NCI-H1694 treated with DMSO at 0.1 percent for 48 hours (cell line): Measurements from ENCODE around the gene GALNT8.
"Not testable (repeated sequence)": the region's sequence is repeated elsewhere in the genome, so short reads cannot be mapped to it uniquely, and the experiment has no call there.

Experiments
- DNase-seq: peaks from one replicate; lab custom pipeline; 2025; lab: John Stamatoyannopoulos, UW

GALNT8 gene, protein sequence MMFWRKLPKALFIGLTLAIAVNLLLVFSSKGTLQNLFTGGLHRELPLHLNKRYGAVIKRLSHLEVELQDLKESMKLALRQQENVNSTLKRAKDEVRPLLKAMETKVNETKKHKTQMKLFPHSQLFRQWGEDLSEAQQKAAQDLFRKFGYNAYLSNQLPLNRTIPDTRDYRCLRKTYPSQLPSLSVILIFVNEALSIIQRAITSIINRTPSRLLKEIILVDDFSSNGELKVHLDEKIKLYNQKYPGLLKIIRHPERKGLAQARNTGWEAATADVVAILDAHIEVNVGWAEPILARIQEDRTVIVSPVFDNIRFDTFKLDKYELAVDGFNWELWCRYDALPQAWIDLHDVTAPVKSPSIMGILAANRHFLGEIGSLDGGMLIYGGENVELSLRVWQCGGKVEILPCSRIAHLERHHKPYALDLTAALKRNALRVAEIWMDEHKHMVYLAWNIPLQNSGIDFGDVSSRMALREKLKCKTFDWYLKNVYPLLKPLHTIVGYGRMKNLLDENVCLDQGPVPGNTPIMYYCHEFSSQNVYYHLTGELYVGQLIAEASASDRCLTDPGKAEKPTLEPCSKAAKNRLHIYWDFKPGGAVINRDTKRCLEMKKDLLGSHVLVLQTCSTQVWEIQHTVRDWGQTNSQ

DNA sequence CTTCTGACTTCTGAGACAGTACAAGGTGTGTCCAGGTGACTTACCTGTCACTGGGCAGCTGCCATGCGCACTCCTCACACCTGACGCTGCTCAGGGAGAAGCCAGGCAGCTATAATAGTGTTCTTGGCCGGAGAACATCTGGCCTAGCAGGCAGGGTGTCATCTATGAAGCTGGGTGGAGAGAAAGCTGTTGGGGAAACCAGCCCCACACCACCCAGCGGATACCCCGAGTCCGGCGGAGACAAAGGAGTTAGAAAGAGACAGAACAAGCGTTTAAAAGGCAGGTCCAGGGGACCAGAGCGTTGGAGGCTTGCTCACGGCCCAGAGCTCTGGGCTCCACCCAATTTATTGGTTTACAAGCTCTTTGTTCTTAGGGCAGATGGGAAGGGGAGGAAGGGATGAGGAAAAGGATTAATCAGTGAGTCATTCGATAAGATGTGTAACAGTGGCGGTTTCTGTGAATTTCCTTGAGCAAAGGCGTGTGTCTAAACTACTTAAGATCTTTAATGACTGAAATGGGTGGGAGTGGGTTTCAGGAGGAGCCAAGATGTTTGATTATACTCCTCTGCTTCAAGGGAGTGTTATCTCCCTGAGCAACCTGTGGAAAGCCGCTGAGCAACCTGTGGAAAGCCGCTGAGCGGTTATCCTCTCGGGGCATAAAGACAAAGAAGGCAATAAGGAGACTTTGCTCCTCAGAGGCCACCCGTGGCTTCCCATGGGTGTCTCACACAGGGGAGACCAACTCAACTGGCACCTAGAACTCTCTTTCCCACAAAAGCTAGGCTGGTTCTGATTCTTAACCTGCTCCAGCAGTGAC, at the start of gene GALNT8:
Gene GALNT8 (plus strand): TSS at position 580 of the 816 bp plus-strand sequence. CDS start 278 bp downstream, outside the sequence.
- DNase-seq, result no peak

DNA sequence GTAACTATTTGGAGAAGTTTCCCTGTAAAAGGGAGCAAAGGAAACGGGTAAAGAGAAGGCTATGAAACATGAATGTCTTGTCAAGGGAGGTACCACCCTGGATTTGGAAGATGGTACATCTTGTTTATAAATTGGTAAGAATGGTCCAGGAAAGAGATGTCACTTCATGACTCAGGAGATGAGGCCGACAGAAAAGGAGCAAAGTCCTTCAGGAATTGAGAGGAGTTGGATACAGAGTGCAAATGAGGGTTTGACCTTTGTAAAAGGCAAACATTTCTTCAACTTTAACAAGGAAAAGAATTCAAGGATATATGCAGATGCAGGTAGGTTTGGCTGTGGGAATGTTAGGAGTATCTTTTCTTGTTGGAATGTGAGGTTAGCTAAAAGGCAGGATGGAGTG, 40.5 kb upstream of the GALNT8 start:
- no peak for DNase-seq

DNA sequence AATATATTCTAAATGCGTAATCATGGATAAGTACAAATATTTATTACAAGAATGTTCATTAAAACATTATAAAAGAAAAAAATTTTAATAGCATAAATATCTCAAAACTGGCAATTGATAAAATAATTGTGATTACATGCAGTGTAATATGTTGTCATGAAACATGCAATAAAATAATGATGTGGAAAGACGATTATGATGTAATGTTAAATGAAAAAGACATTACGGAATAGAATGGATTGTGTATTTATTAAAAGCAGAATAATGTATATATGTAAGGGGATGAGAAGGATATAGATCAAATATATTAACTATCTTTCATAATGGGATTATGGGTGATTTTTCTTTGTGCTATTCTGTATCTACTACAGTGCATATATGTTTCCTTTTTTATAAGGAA, 38.5 kb upstream of the GALNT8 start:
- DNase-seq, result no peak

DNA sequence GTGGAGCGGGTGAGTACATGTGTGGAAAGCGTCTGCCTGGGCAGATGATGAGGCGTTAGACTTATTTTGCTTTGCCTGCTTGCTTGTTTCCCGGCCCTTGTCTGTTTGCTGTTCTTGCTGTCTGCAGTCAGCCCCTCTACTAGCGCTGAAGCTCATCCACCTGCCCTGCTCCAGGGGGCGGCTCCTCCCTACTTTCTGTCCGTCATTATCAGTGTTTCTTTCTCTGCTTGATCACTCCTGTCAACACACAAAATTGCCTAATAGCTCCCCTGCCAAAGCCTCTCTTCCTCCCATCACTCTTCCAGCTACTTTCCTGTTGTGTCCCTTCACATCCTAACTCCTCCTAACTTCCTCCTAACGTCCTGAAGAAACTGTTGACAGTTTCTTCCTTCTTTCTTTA, 34.9 kb upstream of the GALNT8 start:
- no peak for DNase-seq

DNA sequence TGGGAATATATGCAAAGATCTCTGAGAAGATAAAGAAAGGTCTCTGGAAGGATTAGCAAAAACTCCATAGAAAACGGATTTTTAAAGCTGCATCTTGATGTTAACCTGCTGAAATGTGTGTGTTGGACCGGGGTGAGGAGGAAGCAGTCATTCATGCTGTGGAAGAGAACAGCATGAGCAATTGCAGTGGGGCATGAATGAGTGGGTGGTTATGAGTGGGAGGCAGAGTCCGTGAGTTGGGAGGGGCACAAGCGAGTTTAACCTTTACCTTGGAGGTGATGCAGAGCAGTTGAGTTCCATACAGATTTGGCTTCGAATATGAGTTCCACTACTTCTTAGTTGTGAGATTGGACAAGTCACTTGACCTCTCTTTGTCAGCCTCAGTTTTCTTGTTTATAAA, 29.4 kb upstream of the GALNT8 start:
- DNase-seq, result no peak

DNA sequence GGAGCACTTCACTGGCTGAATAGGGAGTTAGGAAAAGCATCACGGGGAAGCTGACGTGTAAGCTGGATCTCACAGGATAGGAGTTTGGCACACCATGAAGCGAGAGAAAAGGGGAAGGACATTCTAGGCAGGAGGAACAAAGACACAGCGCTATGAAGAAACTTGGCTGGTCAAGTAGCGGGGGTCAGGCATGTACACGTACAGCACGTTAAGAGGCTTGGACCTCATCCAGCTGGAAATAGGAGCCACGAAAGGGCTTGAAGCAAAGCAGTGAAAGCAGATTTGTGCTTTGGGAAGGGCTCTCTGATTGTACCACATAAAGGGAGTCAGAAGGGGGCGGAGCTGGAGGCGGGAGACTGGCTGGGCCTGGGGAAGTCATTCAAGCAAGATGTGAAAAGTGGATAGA, 19.6 kb upstream of the GALNT8 start:
- no peak for DNase-seq

DNA sequence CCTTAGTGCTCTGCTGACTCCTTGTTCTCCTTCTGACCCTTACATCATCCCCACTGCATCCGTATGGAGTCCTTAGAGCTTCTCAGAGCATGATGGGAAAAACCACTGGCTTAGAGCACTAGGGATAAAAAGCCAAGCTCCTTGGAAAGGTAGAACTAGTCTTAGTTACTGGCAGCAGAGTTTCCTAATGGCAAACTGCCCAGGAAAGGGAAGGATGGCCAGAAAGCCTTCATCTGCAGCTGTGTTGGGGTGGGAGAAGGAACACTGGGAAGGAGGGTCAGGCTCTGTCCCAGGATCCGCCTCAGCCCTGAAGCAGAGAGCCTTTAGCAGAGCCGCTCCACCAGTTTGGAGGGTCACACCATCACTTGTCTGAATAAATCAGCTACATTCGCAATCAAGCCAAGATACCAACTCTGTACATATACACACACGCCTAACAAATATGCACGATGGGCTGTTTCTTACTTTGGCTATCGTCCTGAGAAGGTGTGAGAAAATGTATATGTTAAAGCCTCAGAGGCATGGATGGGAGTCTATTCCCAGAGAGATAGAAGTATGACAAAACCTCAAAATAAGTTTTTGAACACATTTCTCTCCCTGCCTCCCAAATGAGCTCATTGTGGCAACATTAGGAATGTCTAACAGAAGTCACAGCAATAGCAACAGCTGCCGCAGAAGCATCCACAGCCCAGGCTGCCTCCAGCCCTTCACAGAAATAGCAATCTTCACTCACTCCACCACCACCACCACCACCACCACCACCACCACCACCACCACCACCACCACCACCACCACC, 18.6 kb upstream of the GALNT8 start:
- no peak for DNase-seq

DNA sequence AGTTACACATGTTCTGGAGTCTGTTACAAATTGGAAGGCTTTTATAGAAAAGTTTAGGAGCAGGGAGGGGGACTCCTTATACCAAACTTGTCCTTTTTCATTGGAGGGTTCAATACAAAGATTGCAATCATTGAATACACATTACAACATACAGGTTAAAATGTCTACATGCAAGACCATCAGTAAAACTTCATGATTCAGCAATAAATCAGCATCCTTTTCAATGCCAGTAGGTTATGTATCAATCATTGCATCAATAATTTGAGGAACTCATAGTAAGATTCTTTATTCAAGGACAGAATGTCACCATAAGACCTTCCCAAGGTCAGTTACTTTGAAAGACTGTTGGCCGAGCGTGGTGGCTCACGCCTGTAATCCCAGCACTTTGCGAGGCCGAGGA, 16.5 kb upstream of the GALNT8 start:
- no peak for DNase-seq

DNA sequence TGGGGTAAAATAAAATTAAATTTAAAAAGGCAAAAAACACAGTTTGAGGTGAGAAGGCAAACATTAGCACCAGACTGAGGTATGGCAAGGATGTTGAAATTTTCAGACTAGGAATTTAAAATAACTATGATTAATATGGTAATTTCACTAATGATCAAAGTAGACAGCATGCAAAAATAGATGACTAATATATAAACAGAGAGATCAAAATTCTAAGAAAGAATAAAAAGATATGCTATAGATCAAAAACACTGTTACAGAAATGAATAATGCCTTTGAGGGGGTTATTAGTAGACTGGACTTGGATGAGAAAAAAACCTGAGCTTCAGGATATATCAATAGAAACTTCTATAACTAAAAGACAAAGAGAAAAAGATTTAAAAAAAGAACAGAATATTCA, 14.4 kb upstream of the GALNT8 start:
- DNase-seq, result no peak

DNA sequence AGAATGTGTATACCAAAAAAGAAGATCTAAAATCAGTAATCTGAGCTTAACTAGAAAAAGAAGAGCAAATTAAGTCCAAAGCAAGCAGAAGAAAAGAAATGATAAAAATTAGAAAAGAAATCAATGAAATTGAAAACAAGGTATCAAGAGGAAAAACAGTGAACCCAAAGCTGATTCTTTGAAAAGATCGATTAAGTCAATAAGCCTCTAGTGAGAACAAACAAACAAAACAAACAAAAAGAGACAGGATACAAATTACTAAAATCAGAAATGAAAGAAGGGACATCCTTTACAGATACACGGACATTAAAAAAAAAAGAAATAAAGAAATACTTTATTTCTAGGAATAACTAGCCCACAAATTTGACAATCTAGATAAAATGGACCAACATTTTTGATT, 12.9 kb upstream of the GALNT8 start:
- no peak for DNase-seq

DNA sequence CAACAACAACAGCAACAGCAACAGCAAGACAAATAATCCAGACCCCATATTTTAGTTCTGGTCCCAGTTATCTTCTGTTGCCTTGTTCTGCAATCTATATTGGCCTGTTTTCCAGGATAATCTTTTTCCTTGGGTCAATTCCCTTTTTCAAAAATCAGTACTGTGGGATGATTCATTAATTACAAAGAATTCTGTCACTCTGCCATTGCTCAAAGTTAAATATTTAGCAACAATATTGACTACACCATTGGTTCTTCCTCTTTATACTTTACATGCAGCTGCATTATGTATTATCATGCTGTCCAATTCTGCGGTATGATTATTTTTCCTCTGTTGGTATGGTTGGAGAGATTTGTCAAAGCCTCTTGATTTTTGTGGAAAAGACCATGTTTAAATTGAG, 10.1 kb upstream of the GALNT8 start:
- DNase-seq, result no peak

DNA sequence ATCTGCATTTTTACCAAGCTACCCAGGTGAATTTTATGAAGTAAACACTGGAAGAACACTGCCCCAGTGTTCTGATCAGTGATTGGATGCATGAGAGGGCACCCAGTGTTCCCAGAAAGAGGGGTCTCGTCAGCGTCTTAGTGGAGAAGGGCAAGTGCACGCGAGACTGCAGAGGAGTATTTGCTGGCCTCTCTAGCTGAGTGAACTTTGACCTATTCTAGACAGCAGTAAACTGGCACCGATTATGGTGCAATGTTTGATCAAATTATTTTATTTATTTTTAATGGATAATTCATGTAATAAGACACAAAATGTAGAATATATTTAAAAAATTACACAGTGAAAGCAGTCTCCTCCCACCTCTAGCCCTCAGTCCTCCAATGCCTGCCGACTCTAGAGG, 5.3 kb upstream of the GALNT8 start:
- no peak for DNase-seq

DNA sequence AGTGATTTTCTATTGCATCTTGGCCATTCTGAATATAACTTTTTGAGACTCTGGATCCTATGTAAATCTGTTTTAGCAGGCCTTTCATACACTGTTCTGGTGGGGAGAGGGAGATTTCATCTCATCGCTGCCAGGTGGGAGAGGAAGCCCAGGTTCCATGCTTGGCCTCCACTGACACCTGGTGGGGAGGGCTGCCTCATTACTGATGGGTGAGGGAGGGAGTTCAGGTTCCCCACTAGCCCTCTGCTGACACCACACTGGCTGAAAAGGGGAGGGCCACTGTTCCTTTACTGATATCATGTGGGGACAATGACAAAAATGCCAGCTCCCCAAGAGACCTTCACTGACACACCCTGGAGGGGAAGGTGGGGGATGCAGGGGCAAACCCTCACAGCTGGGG, 2.4 kb upstream of the GALNT8 start:
- no peak for DNase-seq

DNA sequence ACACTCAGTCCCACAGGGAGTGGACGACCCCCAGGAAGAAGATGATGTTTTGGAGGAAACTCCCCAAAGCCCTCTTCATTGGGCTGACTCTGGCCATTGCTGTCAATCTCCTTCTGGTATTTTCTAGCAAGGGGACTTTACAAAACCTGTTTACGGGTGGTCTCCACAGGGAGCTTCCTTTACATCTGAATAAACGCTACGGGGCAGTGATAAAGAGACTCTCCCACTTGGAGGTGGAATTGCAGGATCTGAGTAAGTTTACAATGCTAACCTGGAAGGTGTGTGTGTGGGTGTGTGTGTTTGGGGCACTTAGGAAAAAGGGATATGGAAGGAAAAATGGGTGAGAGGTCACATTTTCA, 416 bp downstream of the GALNT8 start:
- DNase-seq, result no peak

DNA sequence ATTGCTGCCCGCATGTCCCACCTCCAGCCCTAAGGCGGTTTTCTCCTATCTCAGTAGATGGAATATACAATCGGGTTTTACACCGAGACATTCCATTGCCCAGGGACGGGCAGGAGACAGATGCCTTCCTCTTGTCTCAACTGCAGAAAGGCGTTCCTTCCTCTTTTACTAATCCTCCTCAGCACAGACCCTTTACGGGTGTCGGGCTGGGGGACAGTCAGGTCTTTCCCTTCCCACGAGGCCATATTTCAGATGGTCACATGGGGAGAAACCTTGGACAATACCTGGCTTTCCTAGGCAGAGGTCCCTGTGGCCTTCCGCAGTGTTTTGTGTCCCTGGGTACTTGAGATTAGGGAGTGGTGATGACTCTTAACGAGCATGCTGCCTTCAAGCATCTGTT, 1.4 kb downstream of the GALNT8 start:
- not testable (repeated sequence) for DNase-seq

DNA sequence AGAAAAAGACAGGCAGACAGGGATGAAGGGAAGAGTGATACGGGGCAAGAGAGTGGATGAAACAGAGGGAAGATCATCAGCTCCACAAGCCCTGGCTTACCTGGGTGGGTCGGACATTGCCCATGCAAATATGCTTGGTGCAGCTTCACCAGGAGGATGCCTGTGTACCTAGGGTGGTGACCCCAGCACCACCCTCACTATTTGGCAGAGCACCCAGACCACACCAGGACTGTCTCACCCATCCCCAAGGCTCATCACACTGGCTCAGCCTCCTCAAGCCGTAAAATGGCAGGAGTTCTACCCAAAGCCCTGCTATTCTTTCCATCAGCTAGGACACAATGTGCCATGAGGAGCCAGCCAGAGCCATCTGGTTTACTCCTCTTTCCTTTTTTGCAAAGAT, 3.0 kb downstream of the GALNT8 start:
- no peak for DNase-seq

DNA sequence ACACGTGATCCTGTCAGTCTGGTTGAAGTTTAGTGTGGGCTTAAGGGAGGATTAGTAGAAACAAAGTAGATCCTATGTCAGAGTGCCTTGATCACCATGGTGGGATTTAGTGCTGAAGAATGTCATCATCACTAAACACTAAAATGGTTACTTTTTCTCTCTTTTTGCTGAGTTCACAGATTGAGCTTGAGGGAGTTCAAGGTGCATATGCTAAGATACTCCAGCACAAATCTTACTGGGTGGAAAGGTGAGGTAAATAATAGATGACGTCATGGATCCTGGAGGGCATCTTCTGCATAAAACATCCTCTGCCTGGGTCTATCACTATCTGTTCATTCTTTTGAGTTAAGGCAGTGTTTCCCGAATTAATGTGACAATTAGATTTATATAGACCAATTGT, 4.9 kb downstream of the GALNT8 start:
- DNase-seq, result no peak

DNA sequence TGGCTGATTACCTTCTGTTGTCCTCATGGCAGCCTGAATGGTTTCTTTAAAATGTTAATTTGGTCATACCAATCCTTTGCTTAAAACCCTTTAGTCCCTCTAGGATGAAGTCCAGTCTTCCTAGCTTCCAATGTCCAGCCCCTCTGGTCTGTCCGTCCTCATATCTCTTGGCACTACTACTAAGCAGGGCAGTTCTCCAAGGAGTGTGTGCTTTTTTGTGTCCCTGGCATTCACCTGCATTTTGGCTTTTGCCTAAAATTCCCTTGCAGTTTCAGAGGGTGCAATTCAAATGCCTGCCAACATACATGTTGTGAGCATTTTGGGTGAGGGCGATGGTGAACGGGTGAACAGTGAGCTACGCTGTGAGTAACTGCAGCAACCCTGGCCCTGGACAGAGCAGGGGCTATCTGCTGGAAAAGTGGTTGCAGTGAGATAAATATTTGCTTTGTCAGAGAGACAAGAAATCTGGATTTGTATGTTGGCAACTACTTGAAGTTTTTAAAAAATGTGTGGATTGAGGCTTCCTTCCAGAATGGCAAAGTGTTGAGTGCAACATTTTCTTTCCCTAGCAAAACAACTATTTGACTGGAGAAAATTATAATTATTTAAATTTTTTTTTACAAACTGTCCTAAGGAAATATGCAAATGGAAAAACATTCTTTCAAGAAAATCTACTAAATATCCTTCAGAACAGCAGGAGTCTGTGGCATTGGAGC, 14.6 kb downstream of the GALNT8 start:
- DNase-seq, result no peak

DNA sequence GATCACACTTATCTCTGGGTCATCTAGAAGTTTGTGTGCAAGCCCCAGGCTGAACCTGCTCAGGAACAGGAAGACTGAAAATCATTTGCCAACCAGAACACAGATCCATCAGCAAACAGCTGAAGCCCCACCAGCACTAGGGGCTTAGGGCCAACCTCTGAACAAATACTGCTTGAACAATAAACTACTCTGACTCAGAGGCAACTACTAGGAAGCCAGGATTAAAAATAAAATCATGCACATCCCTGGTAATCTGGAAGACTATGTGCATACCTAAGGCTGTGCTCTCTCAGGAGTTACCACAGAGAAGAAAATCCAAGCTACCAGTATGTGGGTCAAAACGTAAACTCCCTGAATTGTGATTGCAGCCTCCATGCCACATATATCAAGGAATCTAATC, 15.9 kb downstream of the GALNT8 start:
- DNase-seq, result no peak

DNA sequence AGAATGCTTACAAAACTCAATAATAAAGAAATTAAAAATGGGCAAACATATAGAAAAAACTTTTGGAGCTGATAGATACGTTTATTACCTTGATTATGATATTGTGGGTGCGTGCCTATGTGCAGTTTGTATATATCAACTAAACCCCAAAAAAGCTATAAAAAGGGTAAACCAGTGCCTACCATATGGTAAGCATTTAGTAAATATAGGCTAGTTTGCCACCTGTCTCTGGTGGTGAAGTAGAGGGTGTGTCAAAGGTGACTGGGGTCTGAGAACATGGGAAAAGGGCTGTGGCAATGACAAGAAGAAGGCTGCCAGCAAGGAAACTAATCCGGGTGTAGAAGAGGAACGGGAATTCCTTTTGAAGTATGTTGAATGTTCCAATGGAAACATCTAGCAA, 18.3 kb downstream of the GALNT8 start:
- DNase-seq, result no peak

DNA sequence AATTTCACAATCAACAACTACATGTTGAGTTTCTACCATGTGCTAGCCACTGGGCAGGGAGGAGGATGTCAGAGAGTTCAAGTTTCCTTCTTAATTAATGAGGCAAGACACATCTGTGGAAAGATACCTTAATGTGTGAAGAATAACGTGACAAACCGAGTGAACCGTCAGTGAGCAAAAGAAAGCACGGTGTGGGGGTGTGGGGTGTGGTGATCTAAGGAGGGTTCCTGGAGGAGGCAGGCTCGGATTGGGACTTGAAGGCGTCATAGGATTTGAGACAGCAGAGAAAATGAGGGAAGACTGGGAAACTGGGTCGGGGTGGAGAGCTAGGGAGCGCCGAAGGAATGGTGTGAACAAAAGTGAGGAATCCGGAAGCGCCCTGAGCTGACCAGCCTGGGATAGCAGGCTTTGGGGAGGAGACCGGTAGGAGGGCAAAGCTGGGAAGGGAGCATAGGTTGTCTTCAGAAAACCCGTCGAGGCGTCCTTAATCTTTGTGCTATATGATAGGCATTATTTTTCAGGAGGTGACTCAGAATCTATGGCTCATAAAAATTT, 22.3 kb downstream of the GALNT8 start:
- no peak for DNase-seq
